Astrocyte (in vitro differentiated cells and primary cell): ENCODE data around the gene PTAFR. TPM values are rescaled to one million over a fixed set of nuclear protein-coding genes. Genes with fewer than 3 reads are reported as not detected.

ENCODE experiments used
- DNase-seq: peaks from one replicate; pipeline ENCODE4 v3.0.0-alpha.2; 2010; ENCODE audit warnings: low read depth
- FAIRE-seq: peaks from 2 replicates; lab custom pipeline; 2011; peaks lifted over from hg19 to GRCh38; lab: Jason Lieb, UNC
- H2AFZ ChIP-seq: 2 replicates; pipeline ENCODE4 v1.6.0; 2012; ENCODE audit warnings: low read depth, low read length, inconsistent platforms
- H3K27ac ChIP-seq: 2 replicates; pipeline ENCODE4 v1.5.1; 2011; ENCODE audit warnings: low read depth, low read length, inconsistent platforms
- H3K27me3 ChIP-seq: 2 replicates; pipeline ENCODE4 v1.6.0; 2011; ENCODE audit warnings: low read length, inconsistent platforms; ENCODE audit not compliant: insufficient read depth
- H3K36me3 ChIP-seq: 2 replicates; pipeline ENCODE4 v1.5.1; 2011; ENCODE audit warnings: low read length, inconsistent platforms; ENCODE audit not compliant: insufficient read depth
- H3K4me1 ChIP-seq: 2 replicates; pipeline ENCODE4 v1.5.1; 2011; ENCODE audit warnings: low read length, inconsistent platforms; ENCODE audit not compliant: insufficient read depth
- H3K4me2 ChIP-seq: 2 replicates; pipeline ENCODE4 v1.6.0; 2012; ENCODE audit warnings: low read length, inconsistent platforms
- H3K4me3 ChIP-seq: 2 replicates; pipeline ENCODE4 v1.5.1; 2011; ENCODE audit warnings: low read depth, mild to moderate bottlenecking, low read length, inconsistent platforms; ENCODE audit not compliant: insufficient read depth
- H3K79me2 ChIP-seq: 2 replicates; pipeline ENCODE4 v1.6.0; 2012; ENCODE audit warnings: mild to moderate bottlenecking, low read length, inconsistent platforms; ENCODE audit not compliant: insufficient read depth
- H3K9ac ChIP-seq: 2 replicates; pipeline ENCODE4 v1.6.0; 2012; ENCODE audit warnings: mild to moderate bottlenecking, low read length, inconsistent platforms
- H3K9me3 ChIP-seq: 2 replicates; pipeline ENCODE4 v1.5.1; 2012; ENCODE audit warnings: low read depth, mild to moderate bottlenecking, low read length, inconsistent platforms; ENCODE audit not compliant: insufficient read depth
- H4K20me1 ChIP-seq: 2 replicates; pipeline ENCODE4 v1.6.0; 2012; ENCODE audit warnings: low read length, inconsistent platforms; ENCODE audit not compliant: insufficient read depth
- H3K27ac Mint-ChIP-seq: one replicate; pipeline ENCODE4 v1.8.0; 2021; ENCODE audit warnings: mild to moderate bottlenecking, mixed read lengths; ENCODE audit not compliant: unreplicated experiment
- H3K27me3 Mint-ChIP-seq: one replicate; pipeline ENCODE4 v1.8.0; 2021; ENCODE audit warnings: low read depth, mixed read lengths; ENCODE audit not compliant: unreplicated experiment
- H3K36me3 Mint-ChIP-seq: one replicate; pipeline ENCODE4 v1.8.0; 2021; ENCODE audit warnings: low read depth, mixed read lengths; ENCODE audit not compliant: unreplicated experiment
- H3K4me1 Mint-ChIP-seq: one replicate; pipeline ENCODE4 v1.8.0; 2021; ENCODE audit warnings: low read depth, mixed read lengths; ENCODE audit not compliant: unreplicated experiment
- H3K4me3 Mint-ChIP-seq: one replicate; pipeline ENCODE4 v1.8.0; 2021; ENCODE audit warnings: mild to moderate bottlenecking, moderate library complexity, mixed read lengths; ENCODE audit not compliant: unreplicated experiment
- H3K9me3 Mint-ChIP-seq: one replicate; pipeline ENCODE4 v1.8.0; 2021; ENCODE audit warnings: mild to moderate bottlenecking, mixed read lengths; ENCODE audit not compliant: unreplicated experiment
- CTCF ChIP-seq: IDR thresholded peaks from 2 replicates; pipeline ENCODE4 v1.5.1; 2011; ENCODE audit warnings: low read depth, mild to moderate bottlenecking, inconsistent platforms, low read length, moderate library complexity; ENCODE audit not compliant: insufficient read depth
- EZH2 ChIP-seq: IDR thresholded peaks from 2 replicates; pipeline ENCODE4 v1.6.1; 2012; ENCODE audit warnings: mild to moderate bottlenecking, low read length, inconsistent platforms; ENCODE audit not compliant: insufficient read depth
- total RNA-seq: library from RNA; stranded (reverse); gene quantifications from 2 replicates; pipeline ENCODE4 v1.2.1, GENCODE V29; 2021

Gene PTAFR
- total RNA-seq, 1 donor from 2014 or later: 0.32 TPM

- no peak overlapping the region for H3K9ac ChIP-seq
- peaks cover 47% of the 10 kb centered on the region for H3K36me3 ChIP-seq
- H2AFZ ChIP-seq: no peak overlapping the region
- H3K27ac ChIP-seq: no peak overlapping the region
- no peaks in the 10 kb centered on the region for H3K9me3 ChIP-seq
- H4K20me1 ChIP-seq: no peaks in the 10 kb centered on the region
- no peak overlapping the region for H3K27ac Mint-ChIP-seq
- no peaks in the 10 kb centered on the region for H3K79me2 ChIP-seq
- H3K9me3 Mint-ChIP-seq: no peaks in the 10 kb centered on the region
- H3K4me1 Mint-ChIP-seq: peaks cover 7% of the 10 kb centered on the region
- peaks cover 5% of the 10 kb centered on the region for H3K4me1 ChIP-seq
- H3K4me2 ChIP-seq: no peak overlapping the region
- no peak overlapping the region for H3K4me3 ChIP-seq
- DNase-seq: no peak
- H3K27me3 ChIP-seq: no peaks in the 10 kb centered on the region
- peaks cover 11% of the 10 kb centered on the region for H3K36me3 Mint-ChIP-seq
- TF ChIP-seq EZH2: no peak
- TF ChIP-seq CTCF: no peak
- H3K27me3 Mint-ChIP-seq: no peaks in the 10 kb centered on the region
- H3K4me3 Mint-ChIP-seq: no peak overlapping the region
- no peak for FAIRE-seq
Measured at GRCh38 chr1:28200234-28200873, 23.9 kb upstream of the PTAFR start.

- H3K36me3 ChIP-seq: peaks cover 42% of the 10 kb centered on the region
- H3K36me3 Mint-ChIP-seq: peaks cover 11% of the 10 kb centered on the region
Measured at GRCh38 chr1:28199328-28200233, 23.1 kb upstream of the PTAFR start.

More at GRCh38 chr1:28199328-28200233, 23.1 kb upstream of the PTAFR start:
- Mint-ChIP-seq H3K4me3 (no peak overlapping the region), H3K27me3 (no peaks in the 10 kb centered on the region), H3K9me3 (no peaks in the 10 kb centered on the region), H3K4me1 (peaks cover 7% of the 10 kb centered on the region), H3K27ac (no peak overlapping the region)
- FAIRE-seq (no peak), DNase-seq (no peak)
- Histone ChIP-seq H4K20me1 (no peaks in the 10 kb centered on the region), H2AFZ (no peak overlapping the region), H3K4me1 (peaks cover 5% of the 10 kb centered on the region), H3K9me3 (no peaks in the 10 kb centered on the region), H3K79me2 (no peaks in the 10 kb centered on the region), H3K27me3 (no peaks in the 10 kb centered on the region), H3K4me3 (no peak overlapping the region), H3K4me2 (no peak overlapping the region), H3K9ac (no peak overlapping the region), H3K27ac (no peak overlapping the region)
- TF ChIP-seq EZH2 (no peak), CTCF (no peak)
